Eye (tissue), 1 donor: ENCODE data around the gene CD320.
"Not testable (repeated sequence)": the region's sequence is repeated elsewhere in the genome, so short reads cannot be mapped to it uniquely, and the experiment has no call there.

Experiments used
- DNase-seq: peaks from one replicate; pipeline ENCODE4 v3.0.0-alpha.2; 2015

The CD320 gene

GRCh38 chr19:8306235-8307054 lies 1.7 kb downstream of the CD320 start:
- no peak for DNase-seq

GRCh38 chr19:8305798-8306197 lies 2.4 kb downstream of the CD320 start:
- no peak for DNase-seq

GRCh38 chr19:8304841-8305621 lies 3.1 kb downstream of the CD320 start:
- DNase-seq: no peak

GRCh38 chr19:8302734-8303133 lies 5.4 kb downstream of the CD320 start:
- DNase-seq: no peak

- DNase-seq: no peak
Observed at GRCh38 chr19:8302357-8302691, 5.8 kb downstream of the CD320 start.

GRCh38 chr19:8291337-8291736 lies 16.8 kb downstream of the CD320 start:
- DNase-seq: not testable (repeated sequence)

- not testable (repeated sequence) for DNase-seq
Observed at GRCh38 chr19:8276508-8276907, 31.6 kb downstream of the CD320 start.

GRCh38 chr19:8269724-8270123 lies 38.4 kb downstream of the CD320 start:
- no peak for DNase-seq

- DNase-seq: no peak
Observed at GRCh38 chr19:8265872-8266271, 42.3 kb downstream of the CD320 start.

- not testable (repeated sequence) for DNase-seq
Observed at GRCh38 chr19:8264248-8264647, 43.9 kb downstream of the CD320 start.

GRCh38 chr19:8262431-8262830 lies 45.7 kb downstream of the CD320 start:
- no peak for DNase-seq

GRCh38 chr19:8261881-8262280 lies 46.3 kb downstream of the CD320 start:
- DNase-seq: no peak

- no peak for DNase-seq
Observed at GRCh38 chr19:8261347-8261746, 46.8 kb downstream of the CD320 start.

GRCh38 chr19:8259922-8260247 lies 48.3 kb downstream of the CD320 start:
- no peak for DNase-seq

GRCh38 chr19:8259142-8259921 lies 48.8 kb downstream of the CD320 start:
- no peak for DNase-seq

- DNase-seq: no peak
Observed at GRCh38 chr19:8257052-8257443, 51.1 kb downstream of the CD320 start.

GRCh38 chr19:8256276-8257051 lies 51.7 kb downstream of the CD320 start:
- DNase-seq: no peak

GRCh38 chr19:8255426-8256125 lies 52.6 kb downstream of the CD320 start:
- no peak for DNase-seq

GRCh38 chr19:8254286-8255001 lies 53.7 kb downstream of the CD320 start:
- DNase-seq: no peak

- DNase-seq: no peak
Observed at GRCh38 chr19:8253678-8254077, 54.5 kb downstream of the CD320 start.

GRCh38 chr19:8252922-8253589 lies 55.1 kb downstream of the CD320 start:
- DNase-seq: peak; percentile 96
